Measurements from ENCODE around the gene VPS39. TPM values are rescaled to one million over a fixed set of nuclear protein-coding genes. Genes with fewer than 3 reads are reported as not detected.

Gene VPS39
- total RNA-seq, 4 donors from 2014 or later: 133 to 264 (median 205) TPM

DNA sequence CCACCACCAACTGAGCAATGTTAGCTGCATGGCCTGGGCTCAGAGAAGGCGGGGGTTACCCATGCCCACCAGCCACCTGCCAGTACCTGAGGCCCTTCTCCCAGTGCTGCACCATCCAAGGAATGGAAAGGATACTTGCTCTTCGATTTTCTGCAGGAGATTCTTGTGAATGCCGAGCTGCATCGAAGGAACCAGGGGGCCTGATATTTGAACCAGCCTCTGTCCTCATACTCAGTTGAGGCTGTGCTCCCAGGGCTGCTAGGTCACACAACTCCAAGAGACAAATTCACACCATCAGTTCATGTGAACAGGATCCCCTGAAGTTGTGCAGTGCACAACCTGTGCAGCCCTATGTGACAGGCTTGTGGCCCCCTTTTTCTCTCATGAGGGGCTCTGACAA is 69.7 kb downstream of the VPS39 start:
- H3K9me3 ChIP-seq: no peaks in the 10 kb centered on the region
- WGBS, 2 donors: 88 to 92% methylated on average over 4 of the region's 4 CpGs

DNA sequence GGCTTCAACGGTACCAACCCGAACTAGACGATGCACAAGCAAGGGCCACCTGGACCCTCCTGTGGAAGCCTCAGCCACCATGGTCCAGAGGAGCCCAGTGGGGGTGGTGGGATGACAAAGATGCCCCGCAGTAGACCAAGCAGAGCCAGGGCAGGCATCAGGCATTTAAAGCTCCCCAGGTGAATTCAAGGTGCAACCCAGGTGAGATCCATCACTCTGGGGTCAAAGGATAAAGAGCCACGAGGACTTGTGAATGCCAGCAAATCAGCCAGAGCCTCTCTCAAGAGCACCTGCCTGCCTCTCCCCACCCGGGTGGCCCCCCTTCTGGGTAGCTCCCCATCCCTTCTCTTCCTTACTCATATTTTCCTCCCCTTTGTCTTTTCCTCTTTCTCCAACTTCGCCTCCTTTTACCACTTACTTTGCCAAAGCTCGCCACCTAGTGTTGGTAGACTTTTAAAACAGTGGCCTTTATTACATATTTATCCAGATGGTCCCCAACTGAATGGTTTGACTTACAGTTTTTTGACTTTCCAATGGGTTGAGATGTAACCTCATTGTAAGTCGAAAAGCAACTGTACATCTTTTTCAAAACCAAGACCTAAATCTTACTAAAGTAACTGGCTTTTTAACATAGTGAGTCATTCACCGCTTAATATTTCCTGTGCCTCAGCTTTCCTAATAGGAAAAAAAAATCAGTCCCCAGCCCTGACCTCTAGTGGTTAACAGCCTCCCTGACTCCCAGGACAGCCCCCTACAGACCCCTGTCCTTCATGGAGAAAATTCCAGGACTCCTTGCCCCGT is 70.4 kb downstream of the VPS39 start:
- H3K4me3 ChIP-seq: no peak overlapping the region
- WGBS, 2 donors: 45 to 50% methylated on average over 11 of the region's 11 CpGs
- H3K4me1 ChIP-seq: no peaks in the 10 kb centered on the region
- no peak overlapping the region for H3K27ac ChIP-seq
- H3K9me3 ChIP-seq: no peaks in the 10 kb centered on the region
- no peaks in the 10 kb centered on the region for H3K36me3 ChIP-seq
- no peaks in the 10 kb centered on the region for H3K27me3 ChIP-seq
- TF ChIP-seq POLR2A (IDR thresholded peaks at IDR 0.05): no peak
- TF ChIP-seq, protein P1, sequence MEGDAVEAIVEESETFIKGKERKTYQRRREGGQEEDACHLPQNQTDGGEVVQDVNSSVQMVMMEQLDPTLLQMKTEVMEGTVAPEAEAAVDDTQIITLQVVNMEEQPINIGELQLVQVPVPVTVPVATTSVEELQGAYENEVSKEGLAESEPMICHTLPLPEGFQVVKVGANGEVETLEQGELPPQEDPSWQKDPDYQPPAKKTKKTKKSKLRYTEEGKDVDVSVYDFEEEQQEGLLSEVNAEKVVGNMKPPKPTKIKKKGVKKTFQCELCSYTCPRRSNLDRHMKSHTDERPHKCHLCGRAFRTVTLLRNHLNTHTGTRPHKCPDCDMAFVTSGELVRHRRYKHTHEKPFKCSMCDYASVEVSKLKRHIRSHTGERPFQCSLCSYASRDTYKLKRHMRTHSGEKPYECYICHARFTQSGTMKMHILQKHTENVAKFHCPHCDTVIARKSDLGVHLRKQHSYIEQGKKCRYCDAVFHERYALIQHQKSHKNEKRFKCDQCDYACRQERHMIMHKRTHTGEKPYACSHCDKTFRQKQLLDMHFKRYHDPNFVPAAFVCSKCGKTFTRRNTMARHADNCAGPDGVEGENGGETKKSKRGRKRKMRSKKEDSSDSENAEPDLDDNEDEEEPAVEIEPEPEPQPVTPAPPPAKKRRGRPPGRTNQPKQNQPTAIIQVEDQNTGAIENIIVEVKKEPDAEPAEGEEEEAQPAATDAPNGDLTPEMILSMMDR (IDR thresholded peaks at IDR 0.05): peak; percentile 38 to 45 (median 42)
- peak in 1 of 2 donors; percentile 64 for DNase-seq (ENCODE audit: low spot score in 2 of 2)

More for the DNA sequence above, 69.7 kb downstream of the VPS39 start:
- H3K4me1 ChIP-seq: no peaks in the 10 kb centered on the region
- no peak overlapping the region for H3K27ac ChIP-seq
- no peak for DNase-seq (ENCODE audit: low spot score in 2 of 2)
- no peaks in the 10 kb centered on the region for H3K27me3 ChIP-seq
- TF ChIP-seq, protein P1 (IDR thresholded peaks at IDR 0.05): no peak
- TF ChIP-seq POLR2A (IDR thresholded peaks at IDR 0.05) (no peak), EP300 (IDR thresholded peaks at IDR 0.05) (no peak)
- H3K36me3 ChIP-seq: no peaks in the 10 kb centered on the region
- no peak overlapping the region for H3K4me3 ChIP-seq

DNA sequence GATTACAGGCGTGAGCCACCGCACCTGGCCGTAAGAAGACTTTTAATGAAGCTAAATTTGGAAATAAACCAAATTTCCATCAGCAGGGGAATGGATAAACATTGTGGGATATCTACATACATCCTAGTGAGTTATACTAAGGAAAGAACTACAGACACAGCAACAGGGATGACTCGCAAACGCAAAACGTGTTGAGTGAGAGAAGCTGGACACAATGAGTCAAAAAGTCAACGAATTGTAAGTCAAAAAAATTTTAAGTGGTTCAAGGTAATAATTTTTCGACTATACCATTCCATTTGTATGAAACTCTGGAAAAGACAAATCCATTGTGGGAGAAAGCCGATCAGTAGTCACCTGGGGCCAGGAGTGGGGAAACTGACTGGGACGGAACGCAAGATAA is 71.6 kb downstream of the VPS39 start:
- TF ChIP-seq EP300 (IDR thresholded peaks at IDR 0.05): no peak
- TF ChIP-seq, protein P1 (IDR thresholded peaks at IDR 0.05): no peak
- TF ChIP-seq POLR2A (IDR thresholded peaks at IDR 0.05): no peak
- DNase-seq (ENCODE audit: low spot score in 2 of 2): no peak
- Histone ChIP-seq H3K36me3 (no peaks in the 10 kb centered on the region), H3K4me1 (no peaks in the 10 kb centered on the region), H3K27ac (no peak overlapping the region), H3K4me3 (no peak overlapping the region), H3K27me3 (peaks cover 0 to 2% of the 10 kb centered on the region in 2 donors), H3K9me3 (no peaks in the 10 kb centered on the region)
- 87 to 90% methylated on average over 11 of the region's 11 CpGs for WGBS, 2 donors

DNA sequence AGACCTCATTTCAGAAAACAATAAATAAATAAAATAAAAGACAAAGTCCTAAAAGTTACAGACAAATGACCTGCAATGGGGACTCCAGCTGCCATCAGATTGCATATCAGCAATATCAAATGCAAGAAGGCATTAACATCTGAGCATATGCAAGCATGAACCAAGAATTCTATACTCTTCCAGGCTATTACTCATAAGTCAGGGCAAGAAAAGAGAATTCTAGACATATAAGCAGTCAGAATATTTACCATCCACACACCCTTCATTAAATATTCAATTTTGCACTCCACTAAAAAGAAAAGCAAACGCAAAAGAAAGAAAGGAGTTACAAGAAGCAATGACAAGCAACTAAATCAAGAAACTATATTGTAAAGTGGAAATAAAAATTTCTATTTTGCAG is 72.8 kb downstream of the VPS39 start:
- TF ChIP-seq, protein P1 (IDR thresholded peaks at IDR 0.05): no peak
- TF ChIP-seq EP300 (IDR thresholded peaks at IDR 0.05) (no peak), POLR2A (IDR thresholded peaks at IDR 0.05) (no peak)
- Histone ChIP-seq H3K9me3 (no peaks in the 10 kb centered on the region), H3K27ac (no peak overlapping the region), H3K36me3 (no peaks in the 10 kb centered on the region), H3K4me1 (no peaks in the 10 kb centered on the region), H3K4me3 (no peak overlapping the region), H3K27me3 (peaks cover 0 to 4% of the 10 kb centered on the region in 2 donors)
- WGBS, 2 donors: 69 to 82% methylated on average over 1 of the region's 1 CpG
- DNase-seq (ENCODE audit: low spot score in 2 of 2): no peak

DNA sequence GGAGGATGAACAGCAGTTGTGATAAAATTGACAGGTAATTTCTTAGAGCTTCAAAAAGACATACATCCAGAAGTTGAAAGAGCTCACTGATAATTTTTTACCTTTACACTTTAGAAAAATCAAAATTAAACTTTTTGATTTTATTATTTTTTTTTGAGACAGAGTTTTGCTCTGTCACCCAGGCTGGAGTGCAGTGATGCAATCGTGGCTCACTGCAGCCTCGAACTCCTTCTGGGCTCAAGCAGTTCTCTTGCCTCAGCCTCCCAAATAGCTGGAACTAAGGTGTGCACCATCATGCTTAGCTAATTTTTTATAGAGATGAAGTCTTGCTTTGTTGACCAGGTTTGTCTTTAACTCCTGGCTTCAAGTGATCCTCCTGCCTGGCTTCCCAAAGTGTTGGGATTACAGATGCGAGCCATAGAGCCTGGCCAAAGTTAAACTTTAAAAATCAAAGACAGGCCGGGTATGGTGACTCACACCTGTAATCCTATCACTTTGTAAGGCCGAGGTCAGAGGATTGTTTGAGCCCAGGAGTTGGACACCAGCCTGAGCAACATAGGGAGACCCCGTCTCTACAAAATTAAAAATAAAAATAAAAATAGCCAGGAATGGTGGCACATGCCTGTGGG is 73.4 kb downstream of the VPS39 start:
- no peak for DNase-seq (ENCODE audit: low spot score in 2 of 2)

More for the DNA sequence above, 73.4 kb downstream of the VPS39 start:
- whole genome bisulfite sequencing, 2 donors: 87 to 91% methylated on average over 6 of the region's 6 CpGs
- Histone ChIP-seq H3K4me3 (no peak overlapping the region), H3K27ac (no peak overlapping the region), H3K27me3 (peaks cover 0 to 4% of the 10 kb centered on the region in 2 donors), H3K36me3 (no peaks in the 10 kb centered on the region), H3K9me3 (no peaks in the 10 kb centered on the region), H3K4me1 (no peaks in the 10 kb centered on the region)
- TF ChIP-seq, protein P1 (IDR thresholded peaks at IDR 0.05): no peak
- TF ChIP-seq POLR2A (IDR thresholded peaks at IDR 0.05): no peak
- no peak for TF ChIP-seq EP300 (IDR thresholded peaks at IDR 0.05)
